GM21515 (cell line): ENCODE data around the gene XPNPEP1.
A peak's percentile ranks its signal among the peaks of the same experiment; 100 is the strongest.

ENCODE experiments used
- ATAC-seq: cut with Tn5 transposase; IDR thresholded peaks from one replicate; pipeline ENCODE4 v1.9.1; 2021; ENCODE audit not compliant: unreplicated experiment

Gene XPNPEP1

DNA sequence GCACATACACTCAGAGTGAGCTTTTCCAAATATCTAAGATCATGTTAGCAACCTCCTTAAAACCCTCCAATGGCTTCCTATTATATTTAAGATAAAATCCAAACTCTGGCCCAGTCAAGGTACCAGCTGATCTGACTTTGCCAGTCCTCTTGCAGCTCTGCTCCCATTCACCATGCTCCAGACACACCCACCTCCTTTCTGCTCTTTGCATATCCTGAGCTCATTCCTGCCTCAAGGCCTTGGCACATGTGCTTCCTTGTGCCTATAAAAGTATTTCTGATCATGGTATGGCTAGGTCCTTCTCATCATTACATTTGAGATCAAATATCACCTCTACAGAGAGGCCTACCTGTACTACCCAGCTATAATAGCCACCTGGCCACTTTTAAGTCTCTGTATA is 27.5 kb downstream of the XPNPEP1 start:
- ATAC-seq, result no peak

DNA sequence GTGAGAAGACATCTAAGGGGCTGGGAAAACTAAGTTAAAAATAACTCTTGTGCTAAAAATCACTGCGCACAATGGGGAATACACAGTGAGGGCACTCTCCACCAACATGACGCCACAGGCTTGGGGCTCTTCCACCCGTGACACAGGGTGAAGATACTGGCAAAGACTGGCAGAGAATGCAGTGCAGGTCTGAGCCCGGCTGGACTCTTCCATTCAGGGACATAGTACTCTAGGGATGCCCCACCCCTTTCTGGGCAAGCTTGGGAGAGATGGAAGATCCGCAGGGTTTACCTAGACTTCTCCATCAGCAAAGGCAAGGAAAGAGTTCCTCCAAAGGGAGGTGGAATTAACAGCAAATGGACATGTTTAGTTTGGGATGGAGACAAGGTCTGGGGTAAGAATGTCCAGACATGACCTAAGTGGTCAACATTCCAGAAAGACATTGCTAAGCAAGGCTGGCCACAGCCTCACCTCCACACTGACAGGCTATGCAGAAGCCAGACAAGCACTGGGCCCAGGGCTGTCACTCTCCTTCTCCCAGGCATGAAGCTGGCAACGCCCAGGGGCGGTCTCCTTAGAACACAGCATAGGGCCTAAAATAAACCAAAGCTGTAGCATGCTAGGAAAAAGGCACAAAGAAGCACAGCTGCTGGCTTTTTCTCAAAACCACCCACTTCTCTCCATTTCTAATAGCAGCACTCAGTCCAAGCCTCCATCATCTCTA is 28.1 kb downstream of the XPNPEP1 start:
- no peak for ATAC-seq

DNA sequence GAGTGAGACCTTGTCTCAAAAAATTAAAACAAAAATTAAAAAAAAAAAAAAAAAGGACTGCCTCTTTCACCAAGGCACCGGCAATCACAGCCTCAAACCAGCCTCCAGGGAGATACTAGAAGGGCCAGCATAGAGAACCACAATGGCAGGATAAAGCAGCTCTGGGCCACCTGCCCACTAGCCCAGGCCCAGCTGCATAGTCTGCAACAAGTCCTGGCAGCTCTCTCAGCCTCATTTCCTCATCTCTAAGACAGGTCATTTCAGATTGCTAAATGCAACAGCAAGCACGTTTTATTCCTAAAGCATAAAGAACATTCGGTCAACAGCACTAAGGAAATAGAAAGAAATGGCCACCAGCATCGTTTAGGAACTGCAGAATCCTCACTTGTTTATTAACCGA is 28.8 kb downstream of the XPNPEP1 start:
- ATAC-seq, result no peak

DNA sequence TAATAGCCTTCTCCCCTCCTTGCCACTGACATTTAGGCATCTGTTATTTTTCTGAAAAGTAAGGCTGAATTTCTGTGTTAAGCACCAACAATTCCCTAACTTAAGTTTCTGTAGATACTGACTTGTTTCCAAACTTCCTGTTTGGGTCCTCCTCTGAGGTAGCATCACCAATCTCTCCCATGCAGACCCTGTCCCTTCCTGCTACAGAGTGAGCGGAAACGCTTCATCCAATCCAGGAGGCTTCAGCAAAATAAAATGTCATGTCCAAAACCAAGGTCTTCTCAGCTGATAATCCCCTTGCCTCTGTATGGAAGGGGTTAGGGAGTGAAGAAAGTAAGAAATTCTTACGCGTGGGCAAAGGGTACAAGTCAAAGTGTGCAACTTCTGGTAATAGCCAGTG is 29.9 kb downstream of the XPNPEP1 start:
- ATAC-seq, result no peak

GRCh38 chr10:109892931-109893330 is 30.4 kb downstream of the XPNPEP1 start:
- no peak for ATAC-seq

DNA sequence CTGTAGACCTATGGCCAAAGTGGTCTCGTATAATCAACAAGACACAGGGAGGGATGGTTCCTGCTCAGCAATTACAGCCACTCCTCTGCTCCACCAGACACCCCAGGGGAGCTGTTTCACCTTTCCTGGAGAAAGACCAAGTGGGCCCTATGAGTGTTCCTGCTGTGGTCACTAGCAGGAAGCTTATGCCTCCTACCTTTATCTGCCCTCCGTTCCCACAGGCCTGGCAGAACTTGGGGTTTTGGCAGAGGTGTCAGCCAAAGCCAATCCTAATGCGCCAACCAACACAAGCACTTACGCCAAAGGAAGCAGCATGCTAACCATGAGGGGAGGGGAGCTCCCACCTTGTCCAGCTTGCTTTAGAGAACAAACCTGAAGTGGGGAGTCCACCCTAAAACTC is 31.2 kb downstream of the XPNPEP1 start:
- ATAC-seq, result no peak

DNA sequence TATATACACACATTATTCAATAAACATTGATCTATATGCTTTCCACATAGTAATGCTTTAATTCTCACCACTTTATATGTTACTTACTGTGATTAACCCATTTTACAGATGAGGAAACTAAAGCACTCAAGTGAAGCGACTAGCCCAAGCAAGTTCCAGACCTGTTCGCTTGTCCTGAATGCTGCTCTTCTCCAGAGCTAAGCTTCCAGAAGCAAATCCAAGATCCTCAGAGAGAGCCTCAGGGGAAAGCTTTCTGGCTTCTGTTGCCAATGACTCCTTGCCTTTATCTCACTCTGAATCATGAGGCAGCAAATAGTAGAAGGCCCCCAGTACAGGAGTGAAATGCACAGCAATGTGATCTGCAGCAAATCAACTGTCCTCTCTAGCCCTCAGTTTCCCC is 32.2 kb downstream of the XPNPEP1 start:
- no peak for ATAC-seq

GRCh38 chr10:109889867-109890266 is 33.4 kb downstream of the XPNPEP1 start:
- no peak for ATAC-seq

DNA sequence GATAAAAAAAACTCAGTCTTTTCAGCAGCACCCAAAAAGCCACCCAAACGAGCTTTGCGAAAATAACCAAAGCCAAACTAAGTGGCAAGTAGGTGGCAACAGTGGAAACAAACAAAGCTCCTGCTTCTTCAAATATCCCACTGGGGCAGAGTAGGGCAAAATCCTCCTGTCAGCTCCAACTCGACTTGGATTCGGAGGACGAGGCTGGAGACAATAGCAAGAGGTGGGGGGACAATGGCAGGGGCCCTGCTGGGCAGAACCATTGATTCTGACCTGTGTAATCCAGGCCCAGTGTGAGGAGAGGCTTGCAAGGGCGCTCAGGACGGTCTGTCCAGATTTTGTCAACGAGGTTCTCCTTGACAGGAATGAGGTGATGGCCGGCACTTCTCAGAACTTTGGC is 35.5 kb downstream of the XPNPEP1 start:
- no peak for ATAC-seq

DNA sequence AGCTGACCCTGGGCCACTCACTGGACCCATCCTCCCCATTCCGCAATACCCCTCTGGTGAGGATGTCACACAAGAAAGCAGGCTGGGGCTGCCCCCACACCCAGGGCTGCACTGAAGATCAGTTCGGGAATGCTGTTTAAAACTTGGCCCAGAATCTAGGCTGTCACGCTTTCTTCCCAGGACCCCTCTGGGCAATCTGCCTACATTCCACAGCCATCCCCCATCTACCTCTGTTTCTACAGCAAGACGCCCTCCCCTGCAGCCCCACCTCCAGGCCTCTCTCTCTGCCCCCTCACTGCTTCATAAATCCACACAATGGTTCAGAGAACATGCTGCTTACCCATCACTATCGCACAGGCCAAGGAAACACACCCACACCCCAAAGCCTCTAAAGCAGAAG is 36.1 kb downstream of the XPNPEP1 start:
- no peak for ATAC-seq

DNA sequence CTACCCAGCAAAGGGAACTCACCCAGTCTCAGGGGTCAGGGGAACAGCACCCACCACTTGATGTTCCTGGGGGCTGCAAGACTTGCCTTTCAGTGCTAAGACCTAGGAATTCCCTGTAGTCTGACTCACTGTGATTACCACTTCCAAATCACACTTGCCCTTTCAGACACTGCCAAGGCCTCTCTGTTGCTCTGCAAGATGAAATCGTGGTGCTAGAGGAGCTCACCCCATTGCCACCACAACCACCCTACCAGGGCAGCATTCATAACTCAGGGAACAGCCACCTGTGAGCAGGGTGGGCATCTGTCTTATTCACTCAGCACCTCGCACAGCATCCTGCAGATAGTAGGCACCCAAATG is 36.5 kb downstream of the XPNPEP1 start:
- no peak for ATAC-seq

- no peak for ATAC-seq
Observed at GRCh38 chr10:109886037-109886780, 37.1 kb downstream of the XPNPEP1 start.

GRCh38 chr10:109883859-109884771 is 39.2 kb downstream of the XPNPEP1 start:
- peak; percentile 73 for ATAC-seq

- no peak for ATAC-seq
Observed at GRCh38 chr10:109882251-109883057, 40.9 kb downstream of the XPNPEP1 start.

- no peak for ATAC-seq
Observed at GRCh38 chr10:109881769-109882057, 41.6 kb downstream of the XPNPEP1 start.

- no peak for ATAC-seq
Observed at GRCh38 chr10:109880886-109881768, 42.2 kb downstream of the XPNPEP1 start.

DNA sequence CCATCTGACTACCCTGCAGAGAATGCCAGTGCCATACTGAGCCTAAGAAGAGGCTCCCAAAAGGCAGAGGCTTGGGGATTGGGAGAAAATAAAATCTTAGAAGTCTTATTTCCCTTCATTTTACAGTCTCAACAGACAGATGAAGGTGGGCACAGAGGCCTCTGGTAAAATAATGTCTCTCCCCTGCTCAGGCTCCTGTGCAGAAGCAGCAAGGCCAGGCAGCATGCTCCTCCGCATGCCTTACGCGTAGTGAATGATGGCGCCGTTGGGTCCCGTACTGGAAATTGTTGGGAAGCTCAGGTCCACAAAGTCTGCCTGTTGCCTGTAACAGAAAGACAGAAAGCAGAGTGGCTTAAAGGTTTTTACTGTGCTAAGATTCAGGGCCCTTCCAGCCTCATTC is 45.8 kb downstream of the XPNPEP1 start:
- no peak for ATAC-seq

- ATAC-seq, result no peak
Observed at GRCh38 chr10:109875828-109876821, 47.2 kb downstream of the XPNPEP1 start.

DNA sequence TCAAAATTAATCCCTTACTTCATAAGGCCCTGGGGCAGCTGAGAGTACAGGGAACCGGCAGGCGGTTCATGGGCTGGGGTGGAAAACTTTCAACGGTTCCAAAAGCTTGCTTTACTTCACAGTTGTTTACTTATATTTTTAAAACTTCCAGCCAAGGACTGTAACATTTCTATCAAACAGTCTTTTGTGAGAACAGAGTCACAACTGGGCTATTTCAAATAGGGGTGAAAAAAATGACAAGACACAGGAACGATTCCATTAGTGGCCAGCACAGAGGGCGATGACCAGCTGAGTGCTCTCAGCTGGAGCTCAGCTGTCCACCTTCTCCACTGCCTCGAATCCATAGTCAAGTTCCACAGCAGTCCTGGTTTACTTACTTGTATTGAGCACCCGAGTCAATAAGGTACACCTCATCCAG is 48.2 kb downstream of the XPNPEP1 start:
- no peak for ATAC-seq
